ENCODE data around the gene CERKL. TPM values are rescaled to one million over a fixed set of nuclear protein-coding genes. Genes with fewer than 3 reads are reported as not detected.

CERKL gene
- total RNA-seq, 2 experiments from 2014 or later, result not detected

DNA sequence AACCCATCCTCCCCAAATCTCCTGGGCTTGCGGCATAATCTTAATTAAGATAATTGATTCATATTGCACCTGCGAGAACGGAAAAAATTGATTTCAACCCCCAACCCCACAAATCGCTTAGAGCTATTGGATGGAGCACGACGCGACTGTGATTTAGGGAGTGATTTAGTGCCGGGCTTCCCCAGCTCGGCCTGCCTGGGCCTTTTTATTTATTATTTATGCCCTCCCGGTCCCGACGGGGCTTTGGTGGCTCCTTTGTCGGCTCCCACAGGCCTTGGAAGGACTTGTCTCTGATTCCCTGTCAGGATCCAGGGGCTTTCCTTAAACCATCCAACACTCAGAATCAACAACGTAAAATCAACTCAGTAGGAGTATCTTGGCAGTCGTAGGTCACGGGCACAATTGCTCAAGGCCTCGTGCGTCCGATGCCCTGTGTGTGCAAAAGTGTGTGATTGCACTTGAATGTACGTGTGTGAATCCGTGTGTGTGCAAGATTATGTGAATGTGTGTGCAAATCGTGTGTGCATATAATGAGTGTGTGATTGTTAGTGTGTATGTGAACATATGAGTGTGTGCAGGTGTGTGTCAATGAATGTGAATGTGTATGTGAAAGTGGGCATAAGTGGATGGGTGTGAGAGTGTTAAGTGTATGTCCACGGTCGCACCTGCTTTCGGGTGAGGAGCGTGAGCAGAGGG lies 27.7 kb upstream of the CERKL start:
- no TSS peak for BruUV-seq (replicated peaks)
- TF ChIP-seq, protein P1, sequence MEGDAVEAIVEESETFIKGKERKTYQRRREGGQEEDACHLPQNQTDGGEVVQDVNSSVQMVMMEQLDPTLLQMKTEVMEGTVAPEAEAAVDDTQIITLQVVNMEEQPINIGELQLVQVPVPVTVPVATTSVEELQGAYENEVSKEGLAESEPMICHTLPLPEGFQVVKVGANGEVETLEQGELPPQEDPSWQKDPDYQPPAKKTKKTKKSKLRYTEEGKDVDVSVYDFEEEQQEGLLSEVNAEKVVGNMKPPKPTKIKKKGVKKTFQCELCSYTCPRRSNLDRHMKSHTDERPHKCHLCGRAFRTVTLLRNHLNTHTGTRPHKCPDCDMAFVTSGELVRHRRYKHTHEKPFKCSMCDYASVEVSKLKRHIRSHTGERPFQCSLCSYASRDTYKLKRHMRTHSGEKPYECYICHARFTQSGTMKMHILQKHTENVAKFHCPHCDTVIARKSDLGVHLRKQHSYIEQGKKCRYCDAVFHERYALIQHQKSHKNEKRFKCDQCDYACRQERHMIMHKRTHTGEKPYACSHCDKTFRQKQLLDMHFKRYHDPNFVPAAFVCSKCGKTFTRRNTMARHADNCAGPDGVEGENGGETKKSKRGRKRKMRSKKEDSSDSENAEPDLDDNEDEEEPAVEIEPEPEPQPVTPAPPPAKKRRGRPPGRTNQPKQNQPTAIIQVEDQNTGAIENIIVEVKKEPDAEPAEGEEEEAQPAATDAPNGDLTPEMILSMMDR (conservative IDR thresholded peaks at IDR 0.05; ENCODE audit: low read length), result no peak
- TF ChIP-seq EZH2phosphoT487 (IDR thresholded peaks at IDR 0.05; ENCODE audit: borderline replicate concordance, low read depth, low read length), result no peak
- Histone ChIP-seq H3K4me2 (ENCODE audit: low read length) (no peak overlapping the region), H4K20me1 (ENCODE audit: insufficient read depth, low read length) (no peaks in the 10 kb centered on the region), H3K79me2 (ENCODE audit: insufficient read depth, low read depth, low read length) (no peaks in the 10 kb centered on the region), H3K36me3 (ENCODE audit: insufficient read depth, low read length) (no peaks in the 10 kb centered on the region), H2AFZ (ENCODE audit: low read length) (no peak overlapping the region), H3K4me3 (ENCODE audit: low read depth, low read length, poor library complexity, severe bottlenecking) (no peak overlapping the region), H3K27ac (ENCODE audit: low read depth, low read length, poor library complexity, severe bottlenecking) (no peak overlapping the region), H3K9me3 (ENCODE audit: low read length) (no peaks in the 10 kb centered on the region), H3K4me1 (ENCODE audit: insufficient read depth, low read length, poor library complexity, severe bottlenecking) (peaks cover 15% of the 10 kb centered on the region), H3K9me2 (ENCODE audit: insufficient read depth, low read length) (no peaks in the 10 kb centered on the region)
- intact Hi-C loops (cut with micrococcal nuclease; ENCODE audit: unreplicated experiment), result no loop called here
- POLR2A ChIA-PET, result interaction anchor here (0.6 to 0.7 kb wide), 2 partner anchors 885 to 956 kb away, joined by 3 to 4 read pairs; no protein-coding TSS in a partner anchor
- no peak for DNase-seq (ENCODE audit: low spot score)
- CTCF ChIA-PET (ENCODE audit: unreplicated experiment), result no interaction called here

DNA sequence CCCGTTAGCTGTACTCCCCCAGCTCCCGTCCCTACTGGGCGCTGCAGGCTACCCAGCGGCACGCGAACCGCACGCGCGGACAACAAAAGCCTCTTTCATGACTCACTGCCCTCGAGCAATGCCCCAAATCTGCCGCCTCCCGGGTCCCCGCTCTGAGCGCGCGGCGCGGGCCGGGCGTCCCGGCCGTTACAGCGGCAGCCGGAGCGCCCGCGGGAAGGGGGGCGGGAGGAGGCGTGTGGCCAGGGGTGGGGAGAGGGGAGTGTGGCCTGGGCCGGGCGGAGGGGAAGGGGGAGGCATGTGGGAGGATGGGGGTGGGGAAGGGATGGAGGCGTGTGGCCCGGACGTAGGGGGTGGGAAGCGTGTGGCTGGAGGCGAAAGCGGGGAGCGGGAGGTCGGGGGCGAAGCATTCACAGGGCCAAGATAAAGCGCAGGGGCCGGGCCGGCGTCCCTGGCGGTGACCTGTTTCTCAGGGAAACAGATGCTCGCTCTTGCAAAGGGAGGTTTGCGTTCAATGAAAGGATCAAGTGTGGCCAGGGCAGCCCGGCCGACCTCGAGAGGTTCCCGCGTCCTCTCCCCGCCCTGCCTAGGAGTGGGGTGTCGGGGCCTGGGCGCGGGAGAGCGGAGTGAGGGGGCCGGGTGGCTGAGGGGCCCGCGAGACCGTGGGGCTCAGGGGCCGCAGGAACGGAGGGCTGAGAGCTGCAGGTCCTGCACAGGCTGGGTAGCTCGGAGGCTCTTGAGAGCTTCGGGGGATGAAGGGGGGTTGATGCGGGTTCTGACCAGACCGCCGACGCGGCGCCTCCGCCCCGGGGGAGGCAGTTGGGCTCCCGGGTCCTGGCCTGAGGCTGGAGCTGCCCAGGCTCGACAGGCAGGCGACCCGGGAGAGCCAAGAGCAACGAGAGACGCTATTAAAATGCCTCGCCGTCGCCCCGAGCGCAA lies 26.9 kb upstream of the CERKL start:
- intact Hi-C loops (cut with micrococcal nuclease; ENCODE audit: unreplicated experiment), result no loop called here
- no peaks in the 10 kb centered on the region for H4K20me1 ChIP-seq (ENCODE audit: insufficient read depth, low read length)
- ChIA-PET CTCF (ENCODE audit: unreplicated experiment) (no interaction called here), POLR2A (interaction anchor here (0.6 to 0.7 kb wide), 2 partner anchors 886 to 955 kb away, joined by 3 to 4 read pairs; no protein-coding TSS in a partner anchor)
- H2AFZ ChIP-seq (ENCODE audit: low read length), result no peak overlapping the region
- H3K36me3 ChIP-seq (ENCODE audit: insufficient read depth, low read length), result no peaks in the 10 kb centered on the region
- no peak overlapping the region for H3K4me2 ChIP-seq (ENCODE audit: low read length)
- no peak overlapping the region for H3K4me3 ChIP-seq (ENCODE audit: low read depth, low read length, poor library complexity, severe bottlenecking)
- H3K9me2 ChIP-seq (ENCODE audit: insufficient read depth, low read length), result no peaks in the 10 kb centered on the region
- H3K4me1 ChIP-seq (ENCODE audit: insufficient read depth, low read length, poor library complexity, severe bottlenecking), result peaks cover 15% of the 10 kb centered on the region
- no peak for DNase-seq (ENCODE audit: low spot score)
- TF ChIP-seq, protein P1 (conservative IDR thresholded peaks at IDR 0.05; ENCODE audit: low read length), result no peak
- no peak for TF ChIP-seq EZH2phosphoT487 (IDR thresholded peaks at IDR 0.05; ENCODE audit: borderline replicate concordance, low read depth, low read length)
- H3K9me3 ChIP-seq (ENCODE audit: low read length), result no peaks in the 10 kb centered on the region
- H3K79me2 ChIP-seq (ENCODE audit: insufficient read depth, low read depth, low read length), result no peaks in the 10 kb centered on the region
- H3K27ac ChIP-seq (ENCODE audit: low read depth, low read length, poor library complexity, severe bottlenecking), result no peak overlapping the region
- no TSS peak for BruUV-seq (replicated peaks)
